ENCODE data around the gene USH1G.

Gene USH1G

DNA sequence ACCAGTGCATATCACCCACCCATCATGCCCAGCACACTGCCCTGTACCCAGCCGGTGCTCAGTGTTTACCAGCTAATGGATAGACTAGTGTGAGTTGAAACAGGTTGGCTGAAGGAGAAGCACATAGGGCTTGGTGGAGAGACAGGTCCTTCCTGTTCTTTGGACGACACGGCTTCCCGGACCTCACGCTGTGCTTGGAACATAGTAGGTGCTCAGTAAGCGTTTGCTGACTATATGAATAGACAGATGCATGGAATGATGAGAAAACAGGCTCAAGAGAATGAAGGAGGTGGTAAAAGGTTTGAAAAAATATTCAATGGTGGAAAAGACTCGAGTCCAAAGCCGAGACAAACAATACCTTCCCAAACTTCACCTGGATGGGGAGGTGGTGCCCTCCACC lies 22.8 kb downstream of the USH1G start:
- TF ChIP-seq, protein P1, sequence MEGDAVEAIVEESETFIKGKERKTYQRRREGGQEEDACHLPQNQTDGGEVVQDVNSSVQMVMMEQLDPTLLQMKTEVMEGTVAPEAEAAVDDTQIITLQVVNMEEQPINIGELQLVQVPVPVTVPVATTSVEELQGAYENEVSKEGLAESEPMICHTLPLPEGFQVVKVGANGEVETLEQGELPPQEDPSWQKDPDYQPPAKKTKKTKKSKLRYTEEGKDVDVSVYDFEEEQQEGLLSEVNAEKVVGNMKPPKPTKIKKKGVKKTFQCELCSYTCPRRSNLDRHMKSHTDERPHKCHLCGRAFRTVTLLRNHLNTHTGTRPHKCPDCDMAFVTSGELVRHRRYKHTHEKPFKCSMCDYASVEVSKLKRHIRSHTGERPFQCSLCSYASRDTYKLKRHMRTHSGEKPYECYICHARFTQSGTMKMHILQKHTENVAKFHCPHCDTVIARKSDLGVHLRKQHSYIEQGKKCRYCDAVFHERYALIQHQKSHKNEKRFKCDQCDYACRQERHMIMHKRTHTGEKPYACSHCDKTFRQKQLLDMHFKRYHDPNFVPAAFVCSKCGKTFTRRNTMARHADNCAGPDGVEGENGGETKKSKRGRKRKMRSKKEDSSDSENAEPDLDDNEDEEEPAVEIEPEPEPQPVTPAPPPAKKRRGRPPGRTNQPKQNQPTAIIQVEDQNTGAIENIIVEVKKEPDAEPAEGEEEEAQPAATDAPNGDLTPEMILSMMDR (IDR thresholded peaks at IDR 0.05): no peak
- H3K4me1 ChIP-seq (ENCODE audit: control insufficient read depth in 1 of 2, insufficient read depth in 1 of 2, low read depth in 1 of 2, low read length in 1 of 2): no peaks in the 10 kb centered on the region
- no peak overlapping the region for H3K4me3 ChIP-seq (ENCODE audit: low read depth in 1 of 2, low read length in 1 of 2)
- H3K27ac ChIP-seq: no peak overlapping the region
- peaks cover 93% of the 10 kb centered on the region for H3K27me3 ChIP-seq
- H3K36me3 ChIP-seq: no peaks in the 10 kb centered on the region
- no peaks in the 10 kb centered on the region for H3K9me3 ChIP-seq

DNA sequence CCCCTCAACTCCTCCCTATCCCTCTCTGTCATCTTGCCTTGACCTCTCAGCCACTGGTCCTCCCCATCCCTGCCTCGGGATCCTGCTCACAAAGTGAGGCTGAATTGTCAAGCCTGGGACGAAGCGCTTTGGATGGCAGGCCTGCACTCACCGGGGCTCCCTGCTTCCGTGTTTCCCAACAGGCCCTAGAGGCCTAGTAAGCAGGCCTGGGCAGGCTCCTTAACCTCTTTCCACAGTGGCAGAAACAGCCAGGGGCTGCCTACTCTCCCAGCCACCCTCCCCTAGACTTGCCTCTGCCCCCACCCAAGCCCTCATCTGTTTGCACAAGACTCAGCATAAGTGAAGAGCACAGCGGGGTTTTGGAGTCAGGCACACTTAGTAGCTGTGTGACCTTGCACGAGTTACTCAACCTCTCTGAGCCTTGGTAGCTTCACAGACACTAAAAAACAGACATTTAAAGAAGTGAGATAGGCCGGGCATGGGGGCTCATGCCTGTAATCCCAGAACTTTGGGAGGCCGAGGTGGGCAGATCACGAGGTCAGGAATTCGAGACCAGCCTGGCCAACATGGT lies 24.6 kb downstream of the USH1G start:
- H3K27ac ChIP-seq: no peak overlapping the region
- TF ChIP-seq, protein P1 (IDR thresholded peaks at IDR 0.05): no peak
- H3K36me3 ChIP-seq: no peaks in the 10 kb centered on the region
- H3K9me3 ChIP-seq: no peaks in the 10 kb centered on the region
- peaks cover 93% of the 10 kb centered on the region for H3K27me3 ChIP-seq
- H3K4me3 ChIP-seq (ENCODE audit: low read depth in 1 of 2, low read length in 1 of 2): no peak overlapping the region
- H3K4me1 ChIP-seq (ENCODE audit: control insufficient read depth in 1 of 2, insufficient read depth in 1 of 2, low read depth in 1 of 2, low read length in 1 of 2): no peaks in the 10 kb centered on the region

DNA sequence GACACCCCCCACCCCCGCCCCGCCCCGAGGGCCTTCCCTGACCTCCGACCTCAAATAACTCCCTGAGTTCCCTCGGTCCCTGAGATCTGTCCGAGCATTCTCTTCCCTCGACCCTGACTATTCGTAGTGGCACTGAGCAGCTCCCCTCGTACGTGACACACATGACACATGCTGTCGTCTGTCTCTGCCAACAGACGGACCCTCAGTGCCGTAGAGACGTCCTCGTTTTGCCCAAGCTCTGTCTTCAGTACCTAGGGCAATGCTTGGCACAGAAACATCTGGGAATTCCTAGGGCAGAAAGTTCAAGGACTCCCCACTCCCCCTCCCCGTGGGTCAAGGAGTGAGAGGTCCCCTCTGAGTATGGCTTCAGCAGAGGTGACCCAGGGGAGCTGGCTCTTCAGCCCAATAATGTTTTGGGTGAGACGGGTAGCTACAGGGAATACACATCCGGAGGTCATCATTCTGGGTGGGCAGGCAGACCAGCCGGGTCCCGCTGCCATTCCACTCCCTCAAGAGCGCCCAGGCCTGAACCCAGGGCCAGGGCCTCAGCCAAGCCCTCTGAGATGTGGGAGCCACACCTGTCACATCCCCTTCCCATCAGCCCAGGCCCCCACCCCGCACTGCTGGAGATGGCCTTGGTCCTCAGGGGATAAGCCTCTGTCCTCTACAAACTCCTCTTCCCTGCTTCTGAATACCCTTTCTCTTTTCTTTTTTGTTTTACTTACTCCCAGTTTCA lies 29.0 kb downstream of the USH1G start:
- H3K27ac ChIP-seq: no peak overlapping the region
- H3K36me3 ChIP-seq: no peaks in the 10 kb centered on the region
- no peaks in the 10 kb centered on the region for H3K4me1 ChIP-seq (ENCODE audit: control insufficient read depth in 1 of 2, insufficient read depth in 1 of 2, low read depth in 1 of 2, low read length in 1 of 2)

DNA sequence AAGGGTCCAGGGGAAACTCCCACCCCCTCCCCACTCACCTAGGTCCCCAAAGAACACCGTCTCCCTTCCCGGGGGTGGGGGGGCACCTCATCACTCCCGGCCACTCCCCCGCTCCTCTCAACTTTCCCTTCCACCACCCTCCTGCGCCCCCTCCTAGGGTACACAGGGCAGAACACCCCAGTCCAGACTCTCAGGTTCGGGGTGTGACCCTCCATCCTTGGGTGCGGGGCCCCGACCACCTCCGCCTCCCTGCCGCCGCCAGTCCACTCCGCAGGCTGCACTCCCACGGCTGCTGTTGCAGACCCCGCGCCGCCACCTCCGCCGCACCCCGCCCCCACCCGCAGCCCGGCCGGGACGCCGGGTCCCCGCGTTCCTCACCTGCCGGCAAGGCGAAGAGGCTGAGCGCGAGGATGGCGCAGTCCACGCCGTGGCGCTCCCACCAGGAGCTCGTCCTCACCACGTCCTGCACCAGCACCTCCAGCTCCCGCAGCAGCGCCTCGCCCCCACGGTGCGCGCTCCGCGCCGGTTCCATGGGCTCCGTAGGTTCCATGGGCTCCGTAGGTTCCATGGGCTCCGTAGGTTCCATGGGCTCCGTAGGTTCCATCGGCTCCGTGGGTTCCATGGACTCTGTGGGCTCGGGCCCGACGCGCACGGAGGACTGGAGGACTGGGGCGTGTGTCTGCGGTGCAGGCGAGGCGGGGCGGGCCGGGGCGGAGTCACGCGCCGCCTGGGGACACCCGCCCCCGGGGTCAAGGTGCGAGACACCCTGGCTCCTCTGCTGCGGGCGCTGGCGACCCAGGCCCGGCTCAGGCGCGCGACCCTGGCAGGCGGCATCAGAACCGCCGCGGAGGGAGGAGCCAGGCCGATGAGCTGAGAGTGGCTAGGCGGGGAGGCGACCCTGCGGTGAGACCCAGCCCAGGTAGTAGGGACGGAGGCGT lies 29.8 kb downstream of the USH1G start, which contains the start of gene FADS6:
Gene FADS6, minus strand, starts transcription at position 660 of the 938 bp plus-strand sequence. Its CDS starts 38 bp downstream, at position 622.
- peaks cover 91% of the 10 kb centered on the region for H3K27me3 ChIP-seq
- H3K4me3 ChIP-seq (ENCODE audit: low read depth in 1 of 2, low read length in 1 of 2): no peak within 1 kb of the TSS
- TF ChIP-seq, protein P1 (IDR thresholded peaks at IDR 0.05): no peak
- no peaks in the 10 kb centered on the region for H3K36me3 ChIP-seq
- H3K4me1 ChIP-seq (ENCODE audit: control insufficient read depth in 1 of 2, insufficient read depth in 1 of 2, low read depth in 1 of 2, low read length in 1 of 2): no peaks in the 10 kb centered on the region
- H3K27ac ChIP-seq: no peak within 1 kb of the TSS
- no peaks in the 10 kb centered on the region for H3K9me3 ChIP-seq

More for the DNA sequence above, 29.0 kb downstream of the USH1G start:
- Histone ChIP-seq H3K9me3 (no peaks in the 10 kb centered on the region), H3K4me3 (ENCODE audit: low read depth in 1 of 2, low read length in 1 of 2) (no peak overlapping the region), H3K27me3 (peaks cover 85% of the 10 kb centered on the region)
- TF ChIP-seq, protein P1 (IDR thresholded peaks at IDR 0.05): no peak

DNA sequence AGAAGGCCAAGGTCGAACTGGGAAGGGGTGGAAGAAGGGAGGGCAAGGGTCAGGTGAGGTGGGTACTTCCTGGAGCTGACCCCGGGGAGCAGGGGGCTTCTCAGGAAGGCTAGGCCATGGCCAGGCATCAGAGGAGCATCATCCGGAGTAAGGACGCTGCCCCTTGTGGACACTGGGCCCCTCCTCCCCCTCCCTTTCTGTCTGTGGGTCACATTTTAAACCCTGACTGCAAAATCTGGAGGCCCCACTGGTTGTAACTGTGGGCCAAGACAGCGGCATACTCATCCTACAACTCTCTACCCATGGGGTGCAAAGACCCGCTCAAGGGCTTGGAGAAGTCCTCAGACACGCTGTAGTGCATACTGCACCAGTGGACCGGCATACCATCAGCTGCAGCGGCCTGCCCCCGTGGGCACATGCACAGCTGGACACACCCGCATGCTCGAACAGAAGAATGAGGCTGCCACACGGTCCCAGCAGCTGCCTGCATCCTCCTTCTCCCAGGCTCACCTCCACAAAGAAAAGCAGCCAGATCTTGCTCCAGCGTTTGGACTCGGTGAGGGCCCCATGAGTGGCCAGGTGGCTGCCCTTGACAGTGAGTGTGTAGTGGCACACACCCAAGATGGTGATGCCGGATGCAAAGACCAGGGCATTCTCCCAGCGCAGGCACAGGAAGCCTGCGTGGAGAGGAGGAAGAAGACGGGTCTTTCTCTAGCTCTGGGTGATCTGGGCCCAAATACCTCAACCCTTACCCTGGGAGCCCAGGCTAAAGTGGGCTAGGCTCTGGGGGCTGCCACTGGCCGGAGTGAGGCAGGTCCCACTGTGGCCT lies 30.8 kb downstream of the USH1G start:
- H3K27me3 ChIP-seq: peaks cover 81% of the 10 kb centered on the region
- H3K4me1 ChIP-seq (ENCODE audit: control insufficient read depth in 1 of 2, insufficient read depth in 1 of 2, low read depth in 1 of 2, low read length in 1 of 2): no peaks in the 10 kb centered on the region

More for the DNA sequence above, 30.8 kb downstream of the USH1G start:
- H3K36me3 ChIP-seq: no peaks in the 10 kb centered on the region
- no peak overlapping the region for H3K27ac ChIP-seq
- TF ChIP-seq, protein P1 (IDR thresholded peaks at IDR 0.05): no peak
- no peaks in the 10 kb centered on the region for H3K9me3 ChIP-seq
- no peak overlapping the region for H3K4me3 ChIP-seq (ENCODE audit: low read depth in 1 of 2, low read length in 1 of 2)
